Measurements from ENCODE around the gene GALNT14. TPM values are rescaled to one million over a fixed set of nuclear protein-coding genes. Genes with fewer than 3 reads are reported as not detected.

GALNT14 gene
- total RNA-seq, 1 donor from 2014 or later: 54.6 TPM

- no peak overlapping the region for H3K4me3 ChIP-seq (ENCODE audit: low read depth, low read length)
- TF ChIP-seq CTCF (IDR thresholded peaks at IDR 0.05; ENCODE audit: insufficient read depth, low read length, poor library complexity, severe bottlenecking): no peak
- H3K27me3 ChIP-seq (ENCODE audit: control insufficient read depth, insufficient read depth, low read length): no peaks in the 10 kb centered on the region
- DNase-seq (ENCODE audit: low read depth): no peak
- H3K36me3 ChIP-seq (ENCODE audit: control insufficient read depth, insufficient read depth, low read length): peaks cover 3% of the 10 kb centered on the region
Observed at GRCh38 chr2:30934066-30934465, 204.2 kb downstream of the GALNT14 start.

GRCh38 chr2:30933496-30933895, 204.7 kb downstream of the GALNT14 start:
- H3K4me3 ChIP-seq (ENCODE audit: low read depth, low read length): no peak overlapping the region

GRCh38 chr2:30932870-30933269, 205.4 kb downstream of the GALNT14 start:
- no peak for TF ChIP-seq CTCF (IDR thresholded peaks at IDR 0.05; ENCODE audit: insufficient read depth, low read length, poor library complexity, severe bottlenecking)
- Histone ChIP-seq H3K27me3 (ENCODE audit: control insufficient read depth, insufficient read depth, low read length) (no peaks in the 10 kb centered on the region), H3K4me3 (ENCODE audit: low read depth, low read length) (no peak overlapping the region), H3K36me3 (ENCODE audit: control insufficient read depth, insufficient read depth, low read length) (peaks cover 3% of the 10 kb centered on the region)
- DNase-seq (ENCODE audit: low read depth): no peak

More at GRCh38 chr2:30933496-30933895, 204.7 kb downstream of the GALNT14 start:
- H3K36me3 ChIP-seq (ENCODE audit: control insufficient read depth, insufficient read depth, low read length): peaks cover 3% of the 10 kb centered on the region
- TF ChIP-seq CTCF (IDR thresholded peaks at IDR 0.05; ENCODE audit: insufficient read depth, low read length, poor library complexity, severe bottlenecking): no peak
- H3K27me3 ChIP-seq (ENCODE audit: control insufficient read depth, insufficient read depth, low read length): no peaks in the 10 kb centered on the region
- no peak for DNase-seq (ENCODE audit: low read depth)

GRCh38 chr2:30931841-30932407, 206.3 kb downstream of the GALNT14 start:
- DNase-seq (ENCODE audit: low read depth): no peak
- H3K4me3 ChIP-seq (ENCODE audit: low read depth, low read length): no peak overlapping the region
- peaks cover 2% of the 10 kb centered on the region for H3K36me3 ChIP-seq (ENCODE audit: control insufficient read depth, insufficient read depth, low read length)
- no peak for TF ChIP-seq CTCF (IDR thresholded peaks at IDR 0.05; ENCODE audit: insufficient read depth, low read length, poor library complexity, severe bottlenecking)
- no peaks in the 10 kb centered on the region for H3K27me3 ChIP-seq (ENCODE audit: control insufficient read depth, insufficient read depth, low read length)

- Histone ChIP-seq H3K36me3 (ENCODE audit: control insufficient read depth, insufficient read depth, low read length) (peaks cover 1% of the 10 kb centered on the region), H3K27me3 (ENCODE audit: control insufficient read depth, insufficient read depth, low read length) (no peaks in the 10 kb centered on the region), H3K4me3 (ENCODE audit: low read depth, low read length) (no peak overlapping the region)
- TF ChIP-seq CTCF (IDR thresholded peaks at IDR 0.05; ENCODE audit: insufficient read depth, low read length, poor library complexity, severe bottlenecking): no peak
- DNase-seq (ENCODE audit: low read depth): no peak
Observed at GRCh38 chr2:30930716-30931115, 207.5 kb downstream of the GALNT14 start.

- no peaks in the 10 kb centered on the region for H3K36me3 ChIP-seq (ENCODE audit: control insufficient read depth, insufficient read depth, low read length)
- H3K27me3 ChIP-seq (ENCODE audit: control insufficient read depth, insufficient read depth, low read length): no peaks in the 10 kb centered on the region
- DNase-seq (ENCODE audit: low read depth): no peak
- TF ChIP-seq CTCF (IDR thresholded peaks at IDR 0.05; ENCODE audit: insufficient read depth, low read length, poor library complexity, severe bottlenecking): no peak
- H3K4me3 ChIP-seq (ENCODE audit: low read depth, low read length): no peak overlapping the region
Observed at GRCh38 chr2:30927465-30928075, 210.7 kb downstream of the GALNT14 start.

Measured in kidney epithelial cell (primary cell).